ENCODE results near the gene TPK1. TPM values are rescaled to one million over a fixed set of nuclear protein-coding genes. Genes with fewer than 3 reads are reported as not detected.

TPK1 gene
- total RNA-seq, 1 donor from 2014 or later: 7.3 TPM

GRCh38 chr7:144668503-144668902, 167.3 kb downstream of the TPK1 start:
- Histone ChIP-seq H3K9me3 (ENCODE audit: control insufficient read depth in 3 of 3, low read length in 3 of 3) (no peaks in the 10 kb centered on the region), H3K36me3 (ENCODE audit: control insufficient read depth in 3 of 3, insufficient read depth in 3 of 3, low read length in 3 of 3) (no peaks in the 10 kb centered on the region), H3K9ac (ENCODE audit: low read depth in 1 of 3, low read length in 3 of 3) (no peak overlapping the region), H3K27ac (ENCODE audit: low read depth, low read length) (no peak overlapping the region), H3K4me3 (ENCODE audit: low read length in 3 of 3) (no peak overlapping the region), H3K4me1 (ENCODE audit: control insufficient read depth in 3 of 3, insufficient read depth in 3 of 3, low read length in 3 of 3) (no peaks in the 10 kb centered on the region), H3K27me3 (ENCODE audit: control insufficient read depth in 3 of 3, insufficient read depth in 3 of 3, low read length in 3 of 3) (no peaks in the 10 kb centered on the region)

- Histone ChIP-seq H3K9ac (ENCODE audit: low read depth in 1 of 3, low read length in 3 of 3) (no peak overlapping the region), H3K9me3 (ENCODE audit: control insufficient read depth in 3 of 3, low read length in 3 of 3) (no peaks in the 10 kb centered on the region), H3K27ac (ENCODE audit: low read depth, low read length) (no peak overlapping the region), H3K4me3 (ENCODE audit: low read length in 3 of 3) (no peak overlapping the region), H3K36me3 (ENCODE audit: control insufficient read depth in 3 of 3, insufficient read depth in 3 of 3, low read length in 3 of 3) (no peaks in the 10 kb centered on the region), H3K27me3 (ENCODE audit: control insufficient read depth in 3 of 3, insufficient read depth in 3 of 3, low read length in 3 of 3) (no peaks in the 10 kb centered on the region), H3K4me1 (ENCODE audit: control insufficient read depth in 3 of 3, insufficient read depth in 3 of 3, low read length in 3 of 3) (no peaks in the 10 kb centered on the region)
These were observed 170.0 kb downstream of the TPK1 start for GRCh38 chr7:144665689-144666381.

GRCh38 chr7:144659211-144659610, 176.6 kb downstream of the TPK1 start:
- Histone ChIP-seq H3K27ac (ENCODE audit: low read depth, low read length) (no peak overlapping the region), H3K9ac (ENCODE audit: low read depth in 1 of 3, low read length in 3 of 3) (no peak overlapping the region), H3K4me1 (ENCODE audit: control insufficient read depth in 3 of 3, insufficient read depth in 3 of 3, low read length in 3 of 3) (no peaks in the 10 kb centered on the region), H3K27me3 (ENCODE audit: control insufficient read depth in 3 of 3, insufficient read depth in 3 of 3, low read length in 3 of 3) (no peaks in the 10 kb centered on the region), H3K36me3 (ENCODE audit: control insufficient read depth in 3 of 3, insufficient read depth in 3 of 3, low read length in 3 of 3) (no peaks in the 10 kb centered on the region), H3K4me3 (ENCODE audit: low read length in 3 of 3) (no peak overlapping the region), H3K9me3 (ENCODE audit: control insufficient read depth in 3 of 3, low read length in 3 of 3) (no peaks in the 10 kb centered on the region)

- H3K27ac ChIP-seq (ENCODE audit: low read depth, low read length): no peak overlapping the region
- H3K9ac ChIP-seq (ENCODE audit: low read depth in 1 of 3, low read length in 3 of 3): no peak overlapping the region
- no peak overlapping the region for H3K4me3 ChIP-seq (ENCODE audit: low read length in 3 of 3)
- no peaks in the 10 kb centered on the region for H3K4me1 ChIP-seq (ENCODE audit: control insufficient read depth in 3 of 3, insufficient read depth in 3 of 3, low read length in 3 of 3)
- no peaks in the 10 kb centered on the region for H3K9me3 ChIP-seq (ENCODE audit: control insufficient read depth in 3 of 3, low read length in 3 of 3)
- no peaks in the 10 kb centered on the region for H3K36me3 ChIP-seq (ENCODE audit: control insufficient read depth in 3 of 3, insufficient read depth in 3 of 3, low read length in 3 of 3)
- no peaks in the 10 kb centered on the region for H3K27me3 ChIP-seq (ENCODE audit: control insufficient read depth in 3 of 3, insufficient read depth in 3 of 3, low read length in 3 of 3)
These were observed 178.8 kb downstream of the TPK1 start for GRCh38 chr7:144656965-144657517.

GRCh38 chr7:144653449-144653848, 182.4 kb downstream of the TPK1 start:
- Histone ChIP-seq H3K4me3 (ENCODE audit: low read length in 3 of 3) (no peak overlapping the region), H3K4me1 (ENCODE audit: control insufficient read depth in 3 of 3, insufficient read depth in 3 of 3, low read length in 3 of 3) (no peaks in the 10 kb centered on the region), H3K27me3 (ENCODE audit: control insufficient read depth in 3 of 3, insufficient read depth in 3 of 3, low read length in 3 of 3) (no peaks in the 10 kb centered on the region), H3K36me3 (ENCODE audit: control insufficient read depth in 3 of 3, insufficient read depth in 3 of 3, low read length in 3 of 3) (no peaks in the 10 kb centered on the region), H3K9ac (ENCODE audit: low read depth in 1 of 3, low read length in 3 of 3) (no peak overlapping the region), H3K9me3 (ENCODE audit: control insufficient read depth in 3 of 3, low read length in 3 of 3) (no peaks in the 10 kb centered on the region), H3K27ac (ENCODE audit: low read depth, low read length) (no peak overlapping the region)

- H3K4me3 ChIP-seq (ENCODE audit: low read length in 3 of 3): no peak overlapping the region
- H3K4me1 ChIP-seq (ENCODE audit: control insufficient read depth in 3 of 3, insufficient read depth in 3 of 3, low read length in 3 of 3): no peaks in the 10 kb centered on the region
- no peaks in the 10 kb centered on the region for H3K9me3 ChIP-seq (ENCODE audit: control insufficient read depth in 3 of 3, low read length in 3 of 3)
- H3K27me3 ChIP-seq (ENCODE audit: control insufficient read depth in 3 of 3, insufficient read depth in 3 of 3, low read length in 3 of 3): no peaks in the 10 kb centered on the region
- no peak overlapping the region for H3K27ac ChIP-seq (ENCODE audit: low read depth, low read length)
- no peak overlapping the region for H3K9ac ChIP-seq (ENCODE audit: low read depth in 1 of 3, low read length in 3 of 3)
- peaks cover 0 to 2% (median 0%) of the 10 kb centered on the region in 3 donors for H3K36me3 ChIP-seq (ENCODE audit: control insufficient read depth in 3 of 3, insufficient read depth in 3 of 3, low read length in 3 of 3)
These were observed 185.4 kb downstream of the TPK1 start for GRCh38 chr7:144650439-144650838.

GRCh38 chr7:144649120-144649519, 186.7 kb downstream of the TPK1 start:
- H3K9ac ChIP-seq (ENCODE audit: low read depth in 1 of 3, low read length in 3 of 3): no peak overlapping the region
- no peak overlapping the region for H3K27ac ChIP-seq (ENCODE audit: low read depth, low read length)
- no peaks in the 10 kb centered on the region for H3K27me3 ChIP-seq (ENCODE audit: control insufficient read depth in 3 of 3, insufficient read depth in 3 of 3, low read length in 3 of 3)
- H3K4me1 ChIP-seq (ENCODE audit: control insufficient read depth in 3 of 3, insufficient read depth in 3 of 3, low read length in 3 of 3): no peaks in the 10 kb centered on the region
- H3K4me3 ChIP-seq (ENCODE audit: low read length in 3 of 3): no peak overlapping the region
- no peaks in the 10 kb centered on the region for H3K9me3 ChIP-seq (ENCODE audit: control insufficient read depth in 3 of 3, low read length in 3 of 3)
- H3K36me3 ChIP-seq (ENCODE audit: control insufficient read depth in 3 of 3, insufficient read depth in 3 of 3, low read length in 3 of 3): peaks cover 0 to 2% (median 0%) of the 10 kb centered on the region in 3 donors

- no peak overlapping the region for H3K9ac ChIP-seq (ENCODE audit: low read depth in 1 of 3, low read length in 3 of 3)
- no peak overlapping the region for H3K4me3 ChIP-seq (ENCODE audit: low read length in 3 of 3)
- H3K36me3 ChIP-seq (ENCODE audit: control insufficient read depth in 3 of 3, insufficient read depth in 3 of 3, low read length in 3 of 3): no peaks in the 10 kb centered on the region
- no peak overlapping the region for H3K27ac ChIP-seq (ENCODE audit: low read depth, low read length)
- H3K27me3 ChIP-seq (ENCODE audit: control insufficient read depth in 3 of 3, insufficient read depth in 3 of 3, low read length in 3 of 3): no peaks in the 10 kb centered on the region
- no peaks in the 10 kb centered on the region for H3K9me3 ChIP-seq (ENCODE audit: control insufficient read depth in 3 of 3, low read length in 3 of 3)
- no peaks in the 10 kb centered on the region for H3K4me1 ChIP-seq (ENCODE audit: control insufficient read depth in 3 of 3, insufficient read depth in 3 of 3, low read length in 3 of 3)
These were observed 194.3 kb downstream of the TPK1 start for GRCh38 chr7:144641389-144642044.

- no peaks in the 10 kb centered on the region for H3K27me3 ChIP-seq (ENCODE audit: control insufficient read depth in 3 of 3, insufficient read depth in 3 of 3, low read length in 3 of 3)
- no peak overlapping the region for H3K4me3 ChIP-seq (ENCODE audit: low read length in 3 of 3)
- no peaks in the 10 kb centered on the region for H3K9me3 ChIP-seq (ENCODE audit: control insufficient read depth in 3 of 3, low read length in 3 of 3)
- no peak overlapping the region for H3K27ac ChIP-seq (ENCODE audit: low read depth, low read length)
- no peaks in the 10 kb centered on the region for H3K4me1 ChIP-seq (ENCODE audit: control insufficient read depth in 3 of 3, insufficient read depth in 3 of 3, low read length in 3 of 3)
- H3K36me3 ChIP-seq (ENCODE audit: control insufficient read depth in 3 of 3, insufficient read depth in 3 of 3, low read length in 3 of 3): no peaks in the 10 kb centered on the region
- H3K9ac ChIP-seq (ENCODE audit: low read depth in 1 of 3, low read length in 3 of 3): no peak overlapping the region
These were observed 203.1 kb downstream of the TPK1 start for GRCh38 chr7:144632724-144633123.

- no peaks in the 10 kb centered on the region for H3K9me3 ChIP-seq (ENCODE audit: control insufficient read depth in 3 of 3, low read length in 3 of 3)
- no peaks in the 10 kb centered on the region for H3K4me1 ChIP-seq (ENCODE audit: control insufficient read depth in 3 of 3, insufficient read depth in 3 of 3, low read length in 3 of 3)
- H3K9ac ChIP-seq (ENCODE audit: low read depth in 1 of 3, low read length in 3 of 3): no peak overlapping the region
These were observed 206.3 kb downstream of the TPK1 start for GRCh38 chr7:144629598-144629997.

More at GRCh38 chr7:144629598-144629997, 206.3 kb downstream of the TPK1 start:
- no peak overlapping the region for H3K27ac ChIP-seq (ENCODE audit: low read depth, low read length)
- H3K4me3 ChIP-seq (ENCODE audit: low read length in 3 of 3): no peak overlapping the region
- H3K27me3 ChIP-seq (ENCODE audit: control insufficient read depth in 3 of 3, insufficient read depth in 3 of 3, low read length in 3 of 3): no peaks in the 10 kb centered on the region
- H3K36me3 ChIP-seq (ENCODE audit: control insufficient read depth in 3 of 3, insufficient read depth in 3 of 3, low read length in 3 of 3): no peaks in the 10 kb centered on the region
